ENCODE results near the gene HNF1A. TPM values are rescaled to one million over a fixed set of nuclear protein-coding genes. Genes with fewer than 3 reads are reported as not detected.

The HNF1A gene
- polyA plus RNA-seq, 1 donor (not counting 4 experiments of a cell fraction or from before 2014, with no cell fraction given): not detected

GRCh38 chr12:120930032-120930431 lies 48.3 kb upstream of the HNF1A start:
- no peaks in the 10 kb centered on the region for H3K79me2 ChIP-seq (ENCODE audit: control insufficient read depth, insufficient read depth, low read length)

GRCh38 chr12:120932058-120932457 lies 46.3 kb upstream of the HNF1A start:
- Histone ChIP-seq H3K4me3 (ENCODE audit: control insufficient read depth in 2 of 3, extremely low read depth in 1 of 3, insufficient read depth in 2 of 3, low read depth in 1 of 3, low read length in 3 of 3) (no peak overlapping the region), H4K20me1 (ENCODE audit: control insufficient read depth, extremely low read depth, insufficient read depth, low read length) (no peaks in the 10 kb centered on the region), H3K36me3 (ENCODE audit: control insufficient read depth in 2 of 2, extremely low read depth in 1 of 2, insufficient read depth in 2 of 2, low read length in 2 of 2) (no peaks in the 10 kb centered on the region), H3K9me1 (ENCODE audit: control insufficient read depth, extremely low read depth, insufficient read depth, low read length) (no peaks in the 10 kb centered on the region), H3K79me2 (ENCODE audit: control insufficient read depth, insufficient read depth, low read length) (no peaks in the 10 kb centered on the region), H3K27me3 (ENCODE audit: control insufficient read depth, extremely low read depth, insufficient read depth, low read length) (no peaks in the 10 kb centered on the region), H3K4me1 (ENCODE audit: control insufficient read depth, extremely low read depth, insufficient read depth, low read length) (peaks cover 10% of the 10 kb centered on the region), H2AFZ (ENCODE audit: control insufficient read depth, low read length) (no peak overlapping the region), H3K27ac (ENCODE audit: control insufficient read depth, insufficient read depth, low read length) (no peak overlapping the region), H3K9me3 (ENCODE audit: control insufficient read depth, low read depth, low read length) (no peaks in the 10 kb centered on the region), H3K9ac (ENCODE audit: control insufficient read depth, extremely low read depth, insufficient read depth, low read length) (no peak overlapping the region), H3K4me2 (ENCODE audit: control insufficient read depth, extremely low read depth, insufficient read depth, low read depth, low read length) (no peak overlapping the region)
- DNase-seq (ENCODE audit: low read depth, low spot score) (no peak), FAIRE-seq (no peak)
- dilution Hi-C loops (cut with MboI; ENCODE audit: extremely low pct_ligation_motif_present, low sequenced_read_pairs): no loop called here
- no peak for TF ChIP-seq CTCF (optimal IDR thresholded peaks at IDR 0.05 in 1 of 3, IDR thresholded peaks at IDR 0.05 in 1 of 3, conservative IDR thresholded peaks at IDR 0.05 in 1 of 3; ENCODE audit: extremely low read depth in 1 of 3, insufficient read depth in 2 of 3, low read length in 3 of 3)
- no peak for TF ChIP-seq EZH2 (IDR thresholded peaks at IDR 0.05; ENCODE audit: low read length)

More at GRCh38 chr12:120930032-120930431, 48.3 kb upstream of the HNF1A start:
- dilution Hi-C loops (cut with MboI; ENCODE audit: extremely low pct_ligation_motif_present, low sequenced_read_pairs): no loop called here
- Histone ChIP-seq H3K4me3 (ENCODE audit: control insufficient read depth in 2 of 3, extremely low read depth in 1 of 3, insufficient read depth in 2 of 3, low read depth in 1 of 3, low read length in 3 of 3) (no peak overlapping the region), H2AFZ (ENCODE audit: control insufficient read depth, low read length) (no peak overlapping the region), H3K27me3 (ENCODE audit: control insufficient read depth, extremely low read depth, insufficient read depth, low read length) (no peaks in the 10 kb centered on the region), H3K9me1 (ENCODE audit: control insufficient read depth, extremely low read depth, insufficient read depth, low read length) (no peaks in the 10 kb centered on the region), H3K27ac (ENCODE audit: control insufficient read depth, insufficient read depth, low read length) (no peak overlapping the region), H3K4me2 (ENCODE audit: control insufficient read depth, extremely low read depth, insufficient read depth, low read depth, low read length) (no peak overlapping the region), H3K9ac (ENCODE audit: control insufficient read depth, extremely low read depth, insufficient read depth, low read length) (no peak overlapping the region), H3K4me1 (ENCODE audit: control insufficient read depth, extremely low read depth, insufficient read depth, low read length) (peaks cover 24% of the 10 kb centered on the region), H3K9me3 (ENCODE audit: control insufficient read depth, low read depth, low read length) (no peaks in the 10 kb centered on the region), H3K36me3 (ENCODE audit: control insufficient read depth in 2 of 2, extremely low read depth in 1 of 2, insufficient read depth in 2 of 2, low read length in 2 of 2) (no peaks in the 10 kb centered on the region), H4K20me1 (ENCODE audit: control insufficient read depth, extremely low read depth, insufficient read depth, low read length) (no peaks in the 10 kb centered on the region)
- no peak for DNase-seq (ENCODE audit: low read depth, low spot score)
- no peak for FAIRE-seq
- TF ChIP-seq EZH2 (IDR thresholded peaks at IDR 0.05; ENCODE audit: low read length) (no peak), CTCF (optimal IDR thresholded peaks at IDR 0.05 in 1 of 3, IDR thresholded peaks at IDR 0.05 in 1 of 3, conservative IDR thresholded peaks at IDR 0.05 in 1 of 3; ENCODE audit: extremely low read depth in 1 of 3, insufficient read depth in 2 of 3, low read length in 3 of 3) (no peak)
